HepG2 (cell line): Measurements from ENCODE around the gene JAZF1. TPM values are rescaled to one million over a fixed set of nuclear protein-coding genes. Genes with fewer than 3 reads are reported as not detected.

Experiments used
- ATAC-seq: fragments of 200-7000 bp; cut with Tn5 transposase; 3 replicates; pipeline ENCODE4 v1.9.1; 2020; ENCODE audit warnings: mild to moderate bottlenecking, moderate library complexity
- BruUV-seq: library from RNA; stranded (reverse); fragments of 400-500 nt; replicated peaks from 2 replicates; lab custom pipeline; 2021; lab: Mats Ljungman, UMichigan
- CTCF ChIA-PET: fragments of 300-600 bp; formaldehyde crosslinking; extraction: SDS; loops from one replicate; lab custom pipeline; 2021; ENCODE audit warnings: low total read pairs, inconsistent platforms, low intra/inter-chr PET ratio; lab: Yijun Ruan, JAX
- POLR2A ChIA-PET: fragments of 350-600 bp; sonication (Branson Sonifier 250); formaldehyde crosslinking; loops from one replicate; lab custom pipeline; 2020; ENCODE audit warnings: antibody characterized with exemption, inconsistent platforms; lab: Yijun Ruan, JAX
- DNase-seq: peaks from one replicate; pipeline ENCODE4 v3.0.0-alpha.2; 2015; ENCODE audit warnings: low spot score
- FAIRE-seq: peaks from 3 replicates; lab custom pipeline; 2011; peaks lifted over from hg19 to GRCh38; lab: Jason Lieb, UNC
- H2AFZ ChIP-seq: one replicate; pipeline ENCODE4 v1.6.1; 2011; ENCODE audit warnings: low read length, inconsistent platforms
- H3K27ac ChIP-seq: fragments of 300-600 bp; 3 replicates; pipeline ENCODE4 v1.8.0; 2011; ENCODE audit warnings: mixed run types, mild to moderate bottlenecking, mixed read lengths, low read length, inconsistent platforms; ENCODE audit not compliant: insufficient read depth; ENCODE audit errors: extremely low read length
- H3K27me3 ChIP-seq, 2 experiments: fragments of 200-600 bp in 1 of 2; 2 replicates in 1 of 2; 3 replicates in 1 of 2; pipeline versions ENCODE4 v1.6.0 to v1.8.0; 2011; ENCODE audit warnings: low read length in 2 of 2, mild to moderate bottlenecking in 2 of 2, moderate library complexity in 2 of 2, inconsistent platforms in 1 of 2; ENCODE audit not compliant: insufficient read depth in 2 of 2, control insufficient read depth in 1 of 2
- H3K36me3 ChIP-seq, 2 experiments: fragments of 200-600 bp in 1 of 2; replicated peaks in 1 of 2; 2 replicates in 1 of 2; 3 replicates in 1 of 2; pipeline versions ENCODE4 v1.5.1 to v1.8.0; 2011; ENCODE audit warnings: low read length in 2 of 2, inconsistent platforms in 1 of 2; ENCODE audit not compliant: insufficient read depth in 2 of 2, control insufficient read depth in 1 of 2
- H3K4me1 ChIP-seq: 2 replicates; pipeline ENCODE4 v1.5.1; 2012; ENCODE audit warnings: low read length, inconsistent platforms; ENCODE audit not compliant: insufficient read depth
- H3K4me2 ChIP-seq: 2 replicates; pipeline ENCODE4 v1.6.0; 2011; ENCODE audit warnings: low read depth, low read length, inconsistent platforms
- H3K4me3 ChIP-seq, 3 experiments: fragments of 200-600 bp in 1 of 3; sonication (generic), shearing (Covaris generic) in 1 of 3; replicated peaks in 1 of 3; 2 replicates each; pipeline ENCODE4 v1.5.1; 2011 to 2016; ENCODE audit warnings: low read length in 3 of 3, inconsistent platforms in 2 of 3, low read depth in 2 of 3, mild to moderate bottlenecking in 2 of 3, control low read depth in 1 of 3, mixed read lengths in 1 of 3; ENCODE audit not compliant: insufficient read depth in 1 of 3
- H3K79me2 ChIP-seq: one replicate; pipeline ENCODE4 v1.6.1; 2011; ENCODE audit warnings: low read length, inconsistent platforms; ENCODE audit not compliant: insufficient read depth
- H3K9ac ChIP-seq: 2 replicates; pipeline ENCODE4 v1.6.0; 2011; ENCODE audit warnings: mild to moderate bottlenecking, low read depth, low read length, inconsistent platforms; ENCODE audit not compliant: insufficient read depth
- H3K9me3 ChIP-seq: 2 replicates; pipeline ENCODE4 v1.5.1; 2012; ENCODE audit warnings: mild to moderate bottlenecking, low read length
- H4K20me1 ChIP-seq: 2 replicates; pipeline ENCODE4 v1.6.0; 2011; ENCODE audit warnings: inconsistent platforms, mild to moderate bottlenecking, low read length, moderate library complexity; ENCODE audit not compliant: insufficient read depth
- GATAD1 ChIP-seq: IDR thresholded peaks from 2 replicates; pipeline ENCODE4 v1.6.1; 2016; ENCODE audit warnings: missing genetic modification reagents, missing compliant biosample characterization
- HNF4A ChIP-seq: sonication (generic); formaldehyde crosslinking; IDR thresholded peaks from 2 replicates; pipeline ENCODE4 v1.4.0; 2020; ENCODE audit warnings: missing genetic modification reagents
- JUN ChIP-seq: sonication (generic); formaldehyde crosslinking; IDR thresholded peaks from 2 replicates; pipeline ENCODE4 v1.4.0; 2020; ENCODE audit warnings: mild to moderate bottlenecking, missing genetic modification reagents
- KLF6 ChIP-seq: IDR thresholded peaks from 2 replicates; pipeline ENCODE4 v1.8.0; 2016; ENCODE audit warnings: missing biosample characterization, missing genetic modification reagents
- RBM22 ChIP-seq: fragments of 200-400 bp; formaldehyde crosslinking; optimal IDR thresholded peaks from 2 replicates; pipeline ENCODE3; 2017; ENCODE audit warnings: mild to moderate bottlenecking, low read length, moderate library complexity
- ZMYM4 ChIP-seq: sonication (generic); formaldehyde crosslinking; IDR thresholded peaks from 2 replicates; pipeline ENCODE4 v1.8.1; 2023; ENCODE audit warnings: mild to moderate bottlenecking, missing genetic modification reagents
- ZNF546 ChIP-seq: sonication (generic); formaldehyde crosslinking; conservative IDR thresholded peaks from 2 replicates; pipeline ENCODE4 v1.8.1; 2023; ENCODE audit warnings: mild to moderate bottlenecking, missing genetic modification reagents
- ZNF772 ChIP-seq: sonication (generic); formaldehyde crosslinking; IDR thresholded peaks from 2 replicates; pipeline ENCODE4 v1.5.0; 2020; ENCODE audit warnings: mild to moderate bottlenecking, missing genetic modification reagents
- ZNF776 ChIP-seq: sonication (generic); formaldehyde crosslinking; IDR thresholded peaks from 2 replicates; pipeline ENCODE4 v1.4.0; 2020; ENCODE audit warnings: mild to moderate bottlenecking, missing genetic modification reagents
- ZSCAN22 ChIP-seq: sonication (generic); formaldehyde crosslinking; IDR thresholded peaks from 2 replicates; pipeline ENCODE4 v1.4.0; 2020; ENCODE audit warnings: mild to moderate bottlenecking, missing genetic modification reagents
- in situ Hi-C: cut with HindIII; loops from 2 replicates; pipeline ENCODE4 v1.10.0; 2017; ENCODE audit warnings: low pct_unique_long_range_greater_than_20kb; ENCODE audit not compliant: extremely low pct_ligation_motif_present
- intact Hi-C: fragments of 100-400 bp; cut with micrococcal nuclease; formaldehyde crosslinking; loops from one replicate; pipeline ENCODE4 v1.10.0; 2022; ENCODE audit not compliant: unreplicated experiment
- polyA plus RNA-seq, 8 experiments: library from polyadenylated mRNA; depleted of rRNA in 3 of 8; stranded (reverse) in 7 of 8; unstranded in 1 of 8; fragments of >200 nt; fragmentation: Illumina TruSeq in 4 of 8; extraction: Trizol in 4 of 8; gene quantifications; 2 replicates each; pipeline versions ENCODE4 v1.2.1 to v1.2.3, GENCODE V29; 2011 to 2016; ENCODE audit warnings: low read depth in 4 of 8, missing spikeins in 1 of 8, mixed read lengths in 1 of 8; ENCODE audit not compliant: insufficient read depth in 1 of 8
- total RNA-seq, 5 experiments: library from RNA; depleted of rRNA; stranded (reverse); fragments of >200 nt; fragmentation: Illumina TruSeq; extraction: Trizol; gene quantifications; 2 replicates each; pipeline ENCODE4 v1.2.3, GENCODE V29; 2016; ENCODE audit warnings: low read depth in 1 of 5
- TF ChIP-seq, protein P1 (sequence below): sonication (generic); formaldehyde crosslinking; IDR thresholded peaks from 2 replicates; pipeline ENCODE4 v1.4.0; 2020; ENCODE audit warnings: missing genetic modification reagents
- TF ChIP-seq, protein P2 (sequence below): sonication (generic); formaldehyde crosslinking; IDR thresholded peaks from 2 replicates; pipeline ENCODE4 v1.4.0; 2020; ENCODE audit warnings: missing genetic modification reagents, borderline replicate concordance

Gene JAZF1
- total and polyA plus RNA-seq, 2 of the 13 experiments (the other 11 are each of a cell fraction or from before 2014, with no cell fraction given): not detected

DNA sequence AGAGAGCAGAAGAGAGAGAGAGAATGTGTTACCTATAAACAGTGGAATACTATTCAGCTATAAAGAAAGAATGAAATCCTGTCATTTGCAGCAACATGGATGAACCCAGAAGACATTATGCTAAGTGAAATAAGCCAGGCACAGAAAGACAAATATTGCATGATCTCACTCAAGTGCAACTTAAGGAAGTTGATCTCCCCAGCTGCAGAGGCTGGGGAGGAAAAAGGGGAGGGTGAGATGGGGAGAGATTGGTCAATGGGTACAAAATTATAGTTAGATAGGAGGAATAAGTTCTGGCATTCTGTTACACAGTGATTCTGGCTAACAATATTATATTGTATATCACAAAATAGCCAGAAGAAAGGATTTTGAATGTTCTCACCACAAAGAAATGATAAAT lies 11.2 kb upstream of the JAZF1 start:
- Histone ChIP-seq H3K79me2 (no peaks in the 10 kb centered on the region), H3K9ac (no peak overlapping the region), H3K4me1 (no peaks in the 10 kb centered on the region), H2AFZ (no peak overlapping the region), H3K4me3 (no peak overlapping the region), H4K20me1 (no peaks in the 10 kb centered on the region), H3K27ac (no peak overlapping the region), H3K9me3 (no peaks in the 10 kb centered on the region), H3K4me2 (no peak overlapping the region), H3K36me3 (no peaks in the 10 kb centered on the region), H3K27me3 (peaks cover 1 to 12% of the 10 kb centered on the region in 2 experiments; a peak in 2 of 5 replicates)
- CTCF ChIA-PET: no interaction called here
- TF ChIP-seq ZMYM4 (CRISPR knock-in tag): no peak
- TF ChIP-seq ZNF546 (CRISPR knock-in tag): no peak
- TF ChIP-seq, protein P1, sequence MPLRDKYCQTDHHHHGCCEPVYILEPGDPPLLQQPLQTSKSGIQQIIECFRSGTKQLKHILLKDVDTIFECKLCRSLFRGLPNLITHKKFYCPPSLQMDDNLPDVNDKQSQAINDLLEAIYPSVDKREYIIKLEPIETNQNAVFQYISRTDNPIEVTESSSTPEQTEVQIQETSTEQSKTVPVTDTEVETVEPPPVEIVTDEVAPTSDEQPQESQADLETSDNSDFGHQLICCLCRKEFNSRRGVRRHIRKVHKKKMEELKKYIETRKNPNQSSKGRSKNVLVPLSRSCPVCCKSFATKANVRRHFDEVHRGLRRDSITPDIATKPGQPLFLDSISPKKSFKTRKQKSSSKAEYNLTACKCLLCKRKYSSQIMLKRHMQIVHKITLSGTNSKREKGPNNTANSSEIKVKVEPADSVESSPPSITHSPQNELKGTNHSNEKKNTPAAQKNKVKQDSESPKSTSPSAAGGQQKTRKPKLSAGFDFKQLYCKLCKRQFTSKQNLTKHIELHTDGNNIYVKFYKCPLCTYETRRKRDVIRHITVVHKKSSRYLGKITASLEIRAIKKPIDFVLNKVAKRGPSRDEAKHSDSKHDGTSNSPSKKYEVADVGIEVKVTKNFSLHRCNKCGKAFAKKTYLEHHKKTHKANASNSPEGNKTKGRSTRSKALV (CRISPR knock-in tag): no peak
- TF ChIP-seq RBM22: no peak
- TF ChIP-seq ZNF772: no peak
- TF ChIP-seq, protein P2, sequence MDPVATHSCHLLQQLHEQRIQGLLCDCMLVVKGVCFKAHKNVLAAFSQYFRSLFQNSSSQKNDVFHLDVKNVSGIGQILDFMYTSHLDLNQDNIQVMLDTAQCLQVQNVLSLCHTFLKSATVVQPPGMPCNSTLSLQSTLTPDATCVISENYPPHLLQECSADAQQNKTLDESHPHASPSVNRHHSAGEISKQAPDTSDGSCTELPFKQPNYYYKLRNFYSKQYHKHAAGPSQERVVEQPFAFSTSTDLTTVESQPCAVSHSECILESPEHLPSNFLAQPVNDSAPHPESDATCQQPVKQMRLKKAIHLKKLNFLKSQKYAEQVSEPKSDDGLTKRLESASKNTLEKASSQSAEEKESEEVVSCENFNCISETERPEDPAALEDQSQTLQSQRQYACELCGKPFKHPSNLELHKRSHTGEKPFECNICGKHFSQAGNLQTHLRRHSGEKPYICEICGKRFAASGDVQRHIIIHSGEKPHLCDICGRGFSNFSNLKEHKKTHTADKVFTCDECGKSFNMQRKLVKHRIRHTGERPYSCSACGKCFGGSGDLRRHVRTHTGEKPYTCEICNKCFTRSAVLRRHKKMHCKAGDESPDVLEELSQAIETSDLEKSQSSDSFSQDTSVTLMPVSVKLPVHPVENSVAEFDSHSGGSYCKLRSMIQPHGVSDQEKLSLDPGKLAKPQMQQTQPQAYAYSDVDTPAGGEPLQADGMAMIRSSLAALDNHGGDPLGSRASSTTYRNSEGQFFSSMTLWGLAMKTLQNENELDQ (CRISPR knock-in tag): no peak
- no peak for TF ChIP-seq ZSCAN22
- no peak for TF ChIP-seq HNF4A (CRISPR knock-in tag)
- TF ChIP-seq KLF6 (CRISPR knock-in tag): no peak
- TF ChIP-seq JUN (CRISPR knock-in tag): no peak
- TF ChIP-seq ZNF776 (CRISPR knock-in tag): no peak
- TF ChIP-seq GATAD1: no peak
- no peak for DNase-seq
- FAIRE-seq: no peak
- no TSS peak for BruUV-seq
- in situ Hi-C loops (no loop called here), intact Hi-C loops (no loop called here)
- no peak for ATAC-seq
- POLR2A ChIA-PET: no interaction called here
